Effector memory CD8-positive, alpha-beta T cell (primary cell): ENCODE data around the gene MMEL1.
"Not testable (repeated sequence)": the region's sequence is repeated elsewhere in the genome, so short reads cannot be mapped to it uniquely, and the experiment has no call there.

ENCODE experiments used
- ATAC-seq: fragments of 150-1000 bp; cut with Tn5 transposase; replicated peaks from 2 replicates; pipeline ENCODE4 v1.10.0; 2021; ENCODE audit warnings: mild to moderate bottlenecking, moderate library complexity
- DNase-seq, 3 experiments: peaks; one replicate each; pipeline ENCODE4 v3.0.0; 2021
- H3K27ac Mint-ChIP-seq, 2 donors: one replicate each; pipeline ENCODE4 v1.8.0; 2022; ENCODE audit warnings: mild to moderate bottlenecking in 2 of 2, mixed read lengths in 2 of 2, moderate library complexity in 2 of 2
- H3K27me3 Mint-ChIP-seq, 2 donors: one replicate each; pipeline ENCODE4 v1.8.0; 2022; ENCODE audit warnings: mixed read lengths in 2 of 2
- H3K36me3 Mint-ChIP-seq: one replicate; pipeline ENCODE4 v1.8.0; 2022; ENCODE audit warnings: mild to moderate bottlenecking, moderate library complexity, mixed read lengths; ENCODE audit not compliant: insufficient read depth
- H3K4me1 Mint-ChIP-seq, 2 donors: one replicate each; pipeline ENCODE4 v1.8.0; 2022; ENCODE audit warnings: low read depth in 2 of 2, mixed read lengths in 2 of 2
- H3K4me3 Mint-ChIP-seq, 2 donors: one replicate each; pipeline ENCODE4 v1.8.0; 2022; ENCODE audit warnings: mild to moderate bottlenecking in 2 of 2, mixed read lengths in 2 of 2, moderate library complexity in 2 of 2
- H3K9me3 Mint-ChIP-seq, 2 donors: one replicate each; pipeline ENCODE4 v1.8.0; 2022; ENCODE audit warnings: mixed read lengths in 2 of 2

Gene MMEL1

GRCh38 chr1:2569060-2569459 is 63.8 kb downstream of the MMEL1 start:
- ATAC-seq (no peak), DNase-seq (no peak)
- no peaks in the 10 kb centered on the region for H3K27me3 Mint-ChIP-seq
- H3K9me3 Mint-ChIP-seq, result peaks cover 4 to 16% of the 10 kb centered on the region in 2 donors
- H3K27ac Mint-ChIP-seq, result peak overlapping the region in 1 of 2 donors; percentile 49
- no peaks in the 10 kb centered on the region for H3K36me3 Mint-ChIP-seq
- H3K4me3 Mint-ChIP-seq, result no peak overlapping the region
- H3K4me1 Mint-ChIP-seq, result no peaks in the 10 kb centered on the region

GRCh38 chr1:2568187-2568816 is 64.5 kb downstream of the MMEL1 start:
- not testable (repeated sequence) for H3K27me3 Mint-ChIP-seq, H3K36me3 Mint-ChIP-seq, DNase-seq, ATAC-seq, H3K9me3 Mint-ChIP-seq, H3K27ac Mint-ChIP-seq, H3K4me3 Mint-ChIP-seq, H3K4me1 Mint-ChIP-seq

DNA sequence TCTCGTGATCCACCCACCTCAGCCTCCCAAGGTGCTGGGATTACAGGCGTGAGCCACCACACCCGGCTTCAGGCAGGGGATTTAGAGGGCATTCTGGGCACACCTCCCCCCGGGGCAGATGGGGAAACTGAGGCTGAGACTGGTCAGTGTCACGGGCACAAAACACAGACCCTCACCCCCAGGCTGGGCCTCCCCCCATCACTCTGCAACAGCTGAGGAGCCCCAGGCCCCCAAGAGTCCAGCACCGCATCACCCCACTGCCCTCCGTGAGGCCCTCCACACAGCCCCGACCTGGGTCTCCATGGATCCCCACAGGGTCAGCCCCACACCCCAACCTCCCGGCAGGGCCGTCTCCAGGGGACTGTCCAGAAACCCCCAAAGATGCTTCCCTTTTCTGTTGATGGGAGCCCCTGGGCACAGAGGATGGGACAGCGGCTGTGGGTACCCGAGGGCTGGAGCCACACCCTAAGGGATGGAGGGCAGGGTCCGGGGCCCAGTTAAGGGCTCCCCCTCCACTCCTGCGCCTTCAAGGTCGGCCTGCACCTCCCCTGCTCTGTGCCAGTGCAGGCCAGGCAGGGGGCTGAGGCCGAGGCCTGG is 65.6 kb downstream of the MMEL1 start:
- Mint-ChIP-seq H3K4me1 (no peaks in the 10 kb centered on the region), H3K9me3 (no peaks in the 10 kb centered on the region), H3K4me3 (no peak overlapping the region), H3K27ac (no peak overlapping the region), H3K27me3 (no peaks in the 10 kb centered on the region), H3K36me3 (no peaks in the 10 kb centered on the region)
- no peak for DNase-seq
- no peak for ATAC-seq

GRCh38 chr1:2566101-2567045 is 66.4 kb downstream of the MMEL1 start:
- DNase-seq (no peak), ATAC-seq (no peak)
- H3K27me3 Mint-ChIP-seq, result no peaks in the 10 kb centered on the region
- H3K9me3 Mint-ChIP-seq, result no peaks in the 10 kb centered on the region
- peaks cover 3% of the 10 kb centered on the region in 2 donors for H3K4me1 Mint-ChIP-seq
- no peak overlapping the region for H3K4me3 Mint-ChIP-seq
- H3K27ac Mint-ChIP-seq, result peak overlapping the region in 1 of 2 donors; percentile 41
- no peaks in the 10 kb centered on the region for H3K36me3 Mint-ChIP-seq

GRCh38 chr1:2564815-2565374 is 67.9 kb downstream of the MMEL1 start:
- Mint-ChIP-seq H3K27me3 (no peaks in the 10 kb centered on the region), H3K4me1 (peaks cover 6 to 8% of the 10 kb centered on the region in 2 donors), H3K36me3 (peaks cover 3% of the 10 kb centered on the region), H3K9me3 (no peaks in the 10 kb centered on the region), H3K27ac (peak overlapping the region; percentile 54 to 82), H3K4me3 (no peak overlapping the region)
- DNase-seq (no peak), ATAC-seq (no peak)

GRCh38 chr1:2564006-2564814 is 68.6 kb downstream of the MMEL1 start:
- DNase-seq, result no peak
- peaks cover 10% of the 10 kb centered on the region for H3K36me3 Mint-ChIP-seq
- no peak overlapping the region for H3K4me3 Mint-ChIP-seq

DNA sequence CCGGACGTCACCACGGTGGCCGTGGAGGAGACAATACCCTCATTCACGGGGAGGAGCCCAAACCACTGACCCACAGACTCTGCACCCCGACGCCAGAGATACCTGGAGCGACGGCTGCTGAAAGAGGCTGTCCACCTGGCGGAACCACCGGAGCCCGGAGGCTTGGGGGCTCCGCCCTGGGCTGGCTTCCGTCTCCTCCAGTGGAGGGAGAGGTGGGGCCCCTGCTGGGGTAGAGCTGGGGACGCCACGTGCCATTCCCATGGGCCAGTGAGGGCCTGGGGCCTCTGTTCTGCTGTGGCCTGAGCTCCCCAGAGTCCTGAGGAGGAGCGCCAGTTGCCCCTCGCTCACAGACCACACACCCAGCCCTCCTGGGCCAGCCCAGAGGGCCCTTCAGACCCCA is 69.6 kb downstream of the MMEL1 start:
- H3K4me1 Mint-ChIP-seq, result peaks cover 10 to 13% of the 10 kb centered on the region in 2 donors
- H3K27me3 Mint-ChIP-seq, result no peaks in the 10 kb centered on the region
- no peak for ATAC-seq
- H3K27ac Mint-ChIP-seq, result peak overlapping the region in 1 of 2 donors; percentile 82
- peaks cover 17% of the 10 kb centered on the region for H3K36me3 Mint-ChIP-seq
- DNase-seq, result no peak
- no peaks in the 10 kb centered on the region for H3K9me3 Mint-ChIP-seq
- no peak overlapping the region for H3K4me3 Mint-ChIP-seq

More at GRCh38 chr1:2564006-2564814, 68.6 kb downstream of the MMEL1 start:
- H3K27me3 Mint-ChIP-seq, result no peaks in the 10 kb centered on the region
- peaks cover 6 to 8% of the 10 kb centered on the region in 2 donors for H3K4me1 Mint-ChIP-seq
- peak overlapping the region; percentile 54 to 82 for H3K27ac Mint-ChIP-seq
- H3K9me3 Mint-ChIP-seq, result no peaks in the 10 kb centered on the region
- ATAC-seq, result no peak

DNA sequence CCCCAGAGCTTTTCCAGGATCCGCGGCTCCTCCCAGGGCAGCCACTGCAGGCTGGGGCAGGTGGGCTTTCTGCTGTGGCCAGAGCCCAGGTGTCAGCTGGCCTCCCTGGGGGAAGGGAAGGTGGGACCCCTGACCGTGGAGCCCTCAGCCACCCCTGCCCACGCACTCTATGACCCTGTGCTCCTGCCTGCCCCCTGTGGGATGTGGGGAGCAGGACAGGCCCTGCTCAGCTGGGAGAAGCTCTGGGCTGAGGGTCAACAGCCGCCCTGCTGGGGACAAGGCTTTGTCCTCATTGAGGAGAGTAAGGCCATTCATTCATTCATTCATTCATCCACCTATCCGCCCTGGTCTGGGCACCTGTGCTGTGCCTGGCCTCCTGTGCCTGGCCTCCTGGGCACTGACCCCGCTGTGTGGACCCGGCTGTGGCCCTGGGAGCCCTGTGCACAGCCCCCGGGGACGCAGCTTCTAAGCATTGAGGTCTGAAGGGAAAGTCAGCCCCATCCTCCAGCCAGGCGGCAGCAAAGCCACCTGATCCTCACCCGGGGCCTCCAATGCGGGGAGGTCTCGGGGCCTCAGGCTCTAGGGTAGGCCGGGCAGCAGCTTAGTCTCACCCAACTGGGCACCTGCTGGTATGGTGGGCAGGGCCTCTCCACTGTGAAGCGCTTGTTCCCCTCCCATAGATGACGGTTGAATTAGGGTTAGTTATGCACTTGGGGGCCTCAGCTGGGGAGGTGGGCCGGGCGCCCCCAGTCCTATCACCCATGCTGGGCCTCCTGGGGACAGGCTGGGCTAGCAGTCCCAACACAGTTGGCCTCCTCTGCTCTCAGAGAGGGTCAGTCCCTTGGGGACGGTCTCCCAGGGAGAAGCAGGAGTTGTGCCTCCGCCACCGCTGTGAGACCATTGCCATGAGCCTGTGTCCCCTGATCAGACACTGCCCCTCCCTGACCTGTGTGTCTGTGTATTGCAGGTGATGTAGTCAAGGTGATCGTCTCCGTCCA is 70.6 kb downstream of the MMEL1 start:
- H3K36me3 Mint-ChIP-seq, result peaks cover 17% of the 10 kb centered on the region
- H3K27ac Mint-ChIP-seq, result peak overlapping the region in 1 of 2 donors; percentile 29
- peaks cover 16 to 20% of the 10 kb centered on the region in 2 donors for H3K4me1 Mint-ChIP-seq
- no peak overlapping the region for H3K4me3 Mint-ChIP-seq
- no peaks in the 10 kb centered on the region for H3K27me3 Mint-ChIP-seq
- H3K9me3 Mint-ChIP-seq, result no peaks in the 10 kb centered on the region
- peak; percentile 44 for ATAC-seq
- DNase-seq, result no peak

DNA sequence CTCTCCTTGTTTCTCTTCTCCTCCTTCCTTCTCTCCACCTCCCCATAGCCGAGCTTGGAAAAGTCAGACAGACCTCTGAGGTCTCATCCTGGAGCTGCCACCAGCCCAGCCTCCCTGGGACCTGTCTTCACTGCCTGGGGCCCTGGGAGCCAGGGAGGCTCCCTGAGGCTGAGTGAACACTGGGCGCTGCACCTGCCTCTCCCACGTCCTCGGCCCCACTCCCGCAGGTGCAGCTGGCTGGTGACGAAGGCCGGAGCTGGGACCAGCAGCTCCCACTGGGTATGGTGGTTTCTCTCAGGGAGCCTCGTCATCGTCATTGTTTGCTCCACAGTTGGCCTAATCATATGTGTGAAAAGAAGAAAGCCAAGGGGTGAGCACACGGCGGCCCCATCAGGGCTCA is 71.4 kb downstream of the MMEL1 start:
- Mint-ChIP-seq H3K36me3 (peaks cover 22% of the 10 kb centered on the region), H3K27ac (peak overlapping the region; percentile 29 to 39)

GRCh38 chr1:2560299-2561073 is 72.3 kb downstream of the MMEL1 start:
- no peak for ATAC-seq
- Mint-ChIP-seq H3K27ac (peak overlapping the region; percentile 29 to 39), H3K4me1 (peaks cover 27 to 29% of the 10 kb centered on the region in 2 donors), H3K27me3 (no peaks in the 10 kb centered on the region), H3K36me3 (peaks cover 30% of the 10 kb centered on the region), H3K4me3 (no peak overlapping the region), H3K9me3 (no peaks in the 10 kb centered on the region)
- no peak for DNase-seq

More for the DNA sequence above, 71.4 kb downstream of the MMEL1 start:
- no peak for ATAC-seq
- no peaks in the 10 kb centered on the region for H3K9me3 Mint-ChIP-seq
- no peak overlapping the region for H3K4me3 Mint-ChIP-seq
- DNase-seq, result no peak
- H3K4me1 Mint-ChIP-seq, result peaks cover 19 to 24% of the 10 kb centered on the region in 2 donors
- no peaks in the 10 kb centered on the region for H3K27me3 Mint-ChIP-seq

DNA sequence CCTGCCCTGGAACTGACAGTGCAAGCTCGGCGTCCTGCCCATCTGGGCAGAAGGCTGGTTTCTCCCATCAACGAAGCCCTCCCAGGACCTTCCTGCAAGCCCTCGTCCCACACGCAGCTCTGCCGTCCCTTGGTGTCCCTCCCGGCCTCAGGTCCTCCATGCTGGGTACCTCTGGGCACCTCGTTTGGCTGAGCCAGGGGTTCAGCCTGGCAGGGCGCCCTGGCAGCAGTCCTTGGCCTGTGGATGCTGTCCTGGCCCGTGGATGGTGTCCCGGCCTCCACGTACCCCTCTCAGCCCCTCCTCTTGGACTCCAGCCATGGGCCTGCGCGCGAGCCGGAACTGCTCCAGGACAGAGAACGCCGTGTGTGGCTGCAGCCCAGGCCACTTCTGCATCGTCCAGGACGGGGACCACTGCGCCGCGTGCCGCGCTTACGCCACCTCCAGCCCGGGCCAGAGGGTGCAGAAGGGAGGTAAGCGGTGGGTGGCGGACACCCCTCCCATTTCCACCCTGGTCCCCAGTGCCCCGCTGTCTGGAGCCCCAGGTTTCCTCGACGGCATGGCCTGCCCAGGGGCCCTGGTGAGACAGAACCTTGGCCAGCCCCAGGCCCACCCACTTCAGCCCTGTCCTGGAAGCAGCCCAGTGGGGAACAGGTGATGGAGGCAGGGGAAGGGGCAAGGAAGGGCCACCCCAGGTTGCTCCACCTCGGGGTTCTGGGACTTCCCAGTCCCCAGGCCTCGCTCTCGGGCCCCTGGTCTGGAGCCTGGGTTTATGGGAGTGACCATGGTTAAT is 73.1 kb downstream of the MMEL1 start:
- ATAC-seq, result no peak
- H3K9me3 Mint-ChIP-seq, result no peaks in the 10 kb centered on the region
- peaks cover 31% of the 10 kb centered on the region for H3K36me3 Mint-ChIP-seq

More for the DNA sequence above, 73.1 kb downstream of the MMEL1 start:
- DNase-seq, result no peak
- H3K4me3 Mint-ChIP-seq, result no peak overlapping the region
- no peak overlapping the region for H3K27ac Mint-ChIP-seq
- H3K27me3 Mint-ChIP-seq, result no peaks in the 10 kb centered on the region
- H3K4me1 Mint-ChIP-seq, result peaks cover 34 to 35% of the 10 kb centered on the region in 2 donors
